Upper lobe of left lung (tissue), 6 donors: ENCODE measurements around the gene MNX1. TPM values are rescaled to one million over a fixed set of nuclear protein-coding genes. Genes with fewer than 3 reads are reported as not detected.

Experiments used
- ATAC-seq, 2 donors: fragments of 200-7000 bp; cut with Tn5 transposase; one replicate each; pipeline ENCODE4 v1.9.1; 2022; ENCODE audit warnings: mild to moderate bottlenecking in 2 of 2, moderate library complexity in 2 of 2; ENCODE audit not compliant: low FRiP score in 2 of 2
- DNase-seq, 2 donors: peaks; one replicate each; pipeline ENCODE4 v3.0.0-alpha.2; 2019 to 2020
- H3K27ac ChIP-seq, 4 donors: fragments of 200-600 bp; sonication (generic); one replicate each; pipeline ENCODE4 v1.5.1; 2016 to 2019
- H3K27me3 ChIP-seq, 4 donors: fragments of 200-600 bp; sonication (generic); one replicate each; pipeline ENCODE4 v1.5.1; 2017 to 2019
- H3K36me3 ChIP-seq, 4 donors: fragments of 200-600 bp; sonication (generic); one replicate each; pipeline ENCODE4 v1.5.1; 2016 to 2019
- H3K4me1 ChIP-seq, 4 donors: fragments of 200-600 bp; sonication (generic); one replicate each; pipeline ENCODE4 v1.5.1; 2018 to 2019
- H3K4me3 ChIP-seq, 4 donors: fragments of 200-600 bp; sonication (generic); one replicate each; pipeline ENCODE4 v1.5.1; 2017 to 2019; ENCODE audit warnings: mild to moderate bottlenecking in 2 of 4, moderate library complexity in 1 of 4
- H3K9me3 ChIP-seq, 4 donors: fragments of 200-600 bp; sonication (generic); one replicate each; pipeline ENCODE4 v1.5.1; 2018 to 2019
- EP300 ChIP-seq, 4 donors: sonication (generic); formaldehyde crosslinking; IDR thresholded peaks; one replicate each; pipeline ENCODE4 v1.5.1; 2017; ENCODE audit warnings: antibody characterized with exemption in 4 of 4, control low read depth in 2 of 4
- POLR2A ChIP-seq, 4 donors: fragments of 450-650 bp; IDR thresholded peaks; one replicate each; pipeline ENCODE4 v1.5.1; 2016 to 2017; ENCODE audit warnings: antibody characterized with exemption in 4 of 4, mild to moderate bottlenecking in 2 of 4
- POLR2AphosphoS5 ChIP-seq, 2 donors: sonication (generic); formaldehyde crosslinking; IDR thresholded peaks; one replicate each; pipeline ENCODE4 v1.5.1; 2017; ENCODE audit warnings: antibody characterized with exemption in 2 of 2
- WGBS, 2 donors: methylation state at CpG; one replicate each; pipeline ENCODE4 v1.1.5; 2017 to 2018; 5-methylcytosine and 5-hydroxymethylcytosine counted together
- total RNA-seq, 6 donors: library from RNA; depleted of rRNA in 4 of 6; stranded (reverse); fragments of >200 nt in 4 of 6; gene quantifications; one replicate each; pipeline versions ENCODE4 v1.1.0 to v1.2.1, GENCODE V29; 2016 to 2021
- TF ChIP-seq, protein P1 (sequence below), 6 experiments: fragments of 450-650 bp in 4 of 6; fragments of 200-600 bp in 2 of 6; sonication (generic) in 2 of 6; IDR thresholded peaks; one replicate each; pipeline ENCODE4 v1.5.1; 2016 to 2019; ENCODE audit warnings: antibody characterized with exemption in 6 of 6
- donor health status: DM: no; HTN: no; CAD: no; lungs with moderate emphysema.
- donor health status: DM: no; HTN: yes; CAD: no; lungs with severe emphysema.

Gene MNX1
- total RNA-seq, 6 donors from 2014 or later: 0.46 to 1.5 (median 0.98) TPM; not detected in 3

DNA sequence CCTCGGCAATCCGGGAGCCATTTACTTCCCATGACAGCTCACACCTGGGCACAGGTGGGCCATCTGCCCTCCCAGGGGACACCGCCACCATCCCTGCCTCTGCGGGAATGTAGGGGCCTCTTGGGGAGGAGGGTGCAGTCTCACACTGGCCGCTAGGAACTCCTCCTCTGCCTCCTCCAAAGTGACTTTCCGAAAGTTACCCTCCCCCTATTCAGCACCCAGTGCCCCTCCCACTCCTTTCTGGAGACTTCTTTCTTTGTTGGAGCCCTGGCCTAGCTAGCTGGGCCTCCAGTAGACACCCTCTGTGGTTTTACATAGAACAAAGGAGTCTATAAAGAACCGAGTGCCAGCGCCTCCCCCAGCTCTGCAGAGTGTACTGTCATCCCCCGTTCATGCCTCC, 45.8 kb upstream of the MNX1 start:
- Histone ChIP-seq H3K27me3 (no peaks in the 10 kb centered on the region), H3K9me3 (no peaks in the 10 kb centered on the region), H3K36me3 (no peaks in the 10 kb centered on the region), H3K4me1 (no peaks in the 10 kb centered on the region), H3K4me3 (no peak overlapping the region), H3K27ac (no peak overlapping the region)
- WGBS, 2 donors: 84 to 86% methylated on average over 9 of the region's 9 CpGs
- TF ChIP-seq, protein P1, sequence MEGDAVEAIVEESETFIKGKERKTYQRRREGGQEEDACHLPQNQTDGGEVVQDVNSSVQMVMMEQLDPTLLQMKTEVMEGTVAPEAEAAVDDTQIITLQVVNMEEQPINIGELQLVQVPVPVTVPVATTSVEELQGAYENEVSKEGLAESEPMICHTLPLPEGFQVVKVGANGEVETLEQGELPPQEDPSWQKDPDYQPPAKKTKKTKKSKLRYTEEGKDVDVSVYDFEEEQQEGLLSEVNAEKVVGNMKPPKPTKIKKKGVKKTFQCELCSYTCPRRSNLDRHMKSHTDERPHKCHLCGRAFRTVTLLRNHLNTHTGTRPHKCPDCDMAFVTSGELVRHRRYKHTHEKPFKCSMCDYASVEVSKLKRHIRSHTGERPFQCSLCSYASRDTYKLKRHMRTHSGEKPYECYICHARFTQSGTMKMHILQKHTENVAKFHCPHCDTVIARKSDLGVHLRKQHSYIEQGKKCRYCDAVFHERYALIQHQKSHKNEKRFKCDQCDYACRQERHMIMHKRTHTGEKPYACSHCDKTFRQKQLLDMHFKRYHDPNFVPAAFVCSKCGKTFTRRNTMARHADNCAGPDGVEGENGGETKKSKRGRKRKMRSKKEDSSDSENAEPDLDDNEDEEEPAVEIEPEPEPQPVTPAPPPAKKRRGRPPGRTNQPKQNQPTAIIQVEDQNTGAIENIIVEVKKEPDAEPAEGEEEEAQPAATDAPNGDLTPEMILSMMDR (IDR thresholded peaks at IDR 0.05): no peak
- TF ChIP-seq POLR2A (IDR thresholded peaks at IDR 0.05) (no peak), EP300 (IDR thresholded peaks at IDR 0.05) (no peak), POLR2AphosphoS5 (IDR thresholded peaks at IDR 0.05) (no peak)
- DNase-seq (peak in 1 of 2 donors; percentile 15), ATAC-seq (no peak)

DNA sequence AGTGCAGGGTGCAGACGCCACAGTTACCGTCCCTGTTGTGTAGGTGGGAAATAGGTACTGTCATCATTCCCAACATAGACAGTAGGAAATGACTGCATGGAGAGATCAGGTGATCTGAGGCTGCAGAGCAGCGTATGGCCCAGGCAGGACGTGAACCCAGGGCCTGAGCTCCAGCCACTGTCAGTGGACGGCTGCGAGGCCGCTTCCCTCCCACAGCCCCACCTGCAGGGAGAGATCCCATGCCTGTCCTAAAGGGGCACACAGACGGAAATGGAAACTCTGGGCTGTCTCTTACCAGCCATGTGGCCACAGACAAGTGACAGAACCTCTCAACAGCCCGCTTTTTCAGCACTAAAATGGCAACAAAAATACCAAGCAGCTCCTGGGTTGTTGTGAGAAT, 44.5 kb upstream of the MNX1 start:
- Histone ChIP-seq H3K4me3 (no peak overlapping the region), H3K4me1 (no peaks in the 10 kb centered on the region), H3K36me3 (no peaks in the 10 kb centered on the region), H3K27me3 (no peaks in the 10 kb centered on the region), H3K27ac (no peak overlapping the region), H3K9me3 (no peaks in the 10 kb centered on the region)
- no peak for ATAC-seq
- TF ChIP-seq EP300 (IDR thresholded peaks at IDR 0.05) (no peak), POLR2AphosphoS5 (IDR thresholded peaks at IDR 0.05) (no peak), POLR2A (IDR thresholded peaks at IDR 0.05) (no peak)
- TF ChIP-seq, protein P1 (IDR thresholded peaks at IDR 0.05): no peak
- DNase-seq: peak in 1 of 2 donors; percentile 29
- 72 to 74% methylated on average over 9 of the region's 9 CpGs for WGBS, 2 donors

DNA sequence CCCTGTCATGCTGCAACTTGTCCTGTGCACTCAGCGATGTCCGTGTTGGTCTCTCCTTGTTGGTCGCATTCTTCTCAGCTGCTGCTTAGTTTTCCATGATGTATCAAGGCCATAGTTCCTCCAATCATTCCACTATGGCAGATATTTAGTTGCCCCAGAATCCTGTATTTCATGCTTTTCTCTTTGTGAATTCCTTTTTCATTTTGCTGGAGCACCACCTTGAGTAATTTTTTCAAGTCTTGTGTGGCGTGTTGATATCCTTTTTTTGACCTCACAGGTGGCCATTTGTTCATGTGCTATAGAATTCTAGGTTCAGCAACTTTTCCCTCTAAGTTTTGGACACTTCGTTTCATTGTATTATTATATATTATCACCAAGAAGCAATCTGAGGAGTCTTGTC, 42.7 kb upstream of the MNX1 start:
- no peaks in the 10 kb centered on the region for H3K4me1 ChIP-seq
- no peaks in the 10 kb centered on the region for H3K9me3 ChIP-seq
- no peak for DNase-seq
- H3K4me3 ChIP-seq: no peak overlapping the region
- TF ChIP-seq POLR2A (IDR thresholded peaks at IDR 0.05) (no peak), EP300 (IDR thresholded peaks at IDR 0.05) (no peak), POLR2AphosphoS5 (IDR thresholded peaks at IDR 0.05) (no peak)
- TF ChIP-seq, protein P1 (IDR thresholded peaks at IDR 0.05): no peak
- no peaks in the 10 kb centered on the region for H3K27me3 ChIP-seq
- no peaks in the 10 kb centered on the region for H3K36me3 ChIP-seq
- no peak overlapping the region for H3K27ac ChIP-seq
- no peak for ATAC-seq
- WGBS, 2 donors: 89 to 91% methylated on average over 5 of the region's 5 CpGs

DNA sequence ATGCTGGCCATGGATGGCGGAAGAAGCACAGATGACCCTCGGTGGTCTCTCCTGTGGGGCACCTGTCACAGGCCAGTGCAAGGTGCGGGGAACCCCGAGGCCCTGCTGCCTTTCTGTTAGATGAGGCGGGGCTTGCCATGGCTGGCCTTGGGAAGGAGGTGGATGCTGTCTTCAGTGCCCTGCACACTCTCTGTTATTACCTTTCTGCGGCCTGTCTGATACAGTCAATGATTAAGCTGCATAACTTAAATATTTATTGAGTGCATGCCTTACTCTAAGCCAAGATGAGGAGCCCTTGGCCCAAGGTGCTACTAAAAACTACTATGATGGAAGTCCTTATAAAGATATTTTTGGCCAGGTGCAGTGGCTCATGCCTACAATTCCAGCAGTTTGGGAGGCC, 36.7 kb upstream of the MNX1 start:
- no peaks in the 10 kb centered on the region for H3K4me1 ChIP-seq
- no peaks in the 10 kb centered on the region for H3K9me3 ChIP-seq
- no peak for DNase-seq
- WGBS, 2 donors: 79 to 82% methylated on average over 5 to 6 of the region's 6 CpGs
- H3K36me3 ChIP-seq: no peaks in the 10 kb centered on the region
- no peak for ATAC-seq
- TF ChIP-seq EP300 (IDR thresholded peaks at IDR 0.05): no peak
- no peak for TF ChIP-seq POLR2AphosphoS5 (IDR thresholded peaks at IDR 0.05)
- TF ChIP-seq, protein P1 (IDR thresholded peaks at IDR 0.05): no peak
- no peak for TF ChIP-seq POLR2A (IDR thresholded peaks at IDR 0.05)
- H3K27me3 ChIP-seq: no peaks in the 10 kb centered on the region
- H3K27ac ChIP-seq: no peak overlapping the region
- H3K4me3 ChIP-seq: no peak overlapping the region

DNA sequence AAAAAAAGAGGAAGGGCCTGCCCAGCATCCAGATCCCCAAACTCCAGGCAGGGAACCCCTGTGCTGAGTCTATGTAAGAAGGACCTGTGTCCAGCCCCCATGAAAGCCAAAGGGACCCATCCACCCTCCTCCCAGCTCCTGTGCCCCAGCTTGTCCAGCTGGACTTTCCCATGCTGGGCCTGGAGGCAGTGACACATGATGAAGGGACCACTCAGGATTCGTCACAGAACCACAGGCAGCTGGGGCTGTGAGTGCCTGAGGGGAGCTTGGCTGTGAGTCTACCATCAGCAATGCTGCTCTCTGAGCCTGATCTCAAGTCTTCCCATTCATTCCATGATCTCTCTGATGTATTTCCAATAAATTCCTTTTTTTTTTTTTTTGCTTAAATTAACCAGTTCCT, 36.2 kb upstream of the MNX1 start:
- no peaks in the 10 kb centered on the region for H3K9me3 ChIP-seq
- DNase-seq (no peak), ATAC-seq (no peak)
- no peak overlapping the region for H3K27ac ChIP-seq
- no peaks in the 10 kb centered on the region for H3K36me3 ChIP-seq
- H3K27me3 ChIP-seq: no peaks in the 10 kb centered on the region
- TF ChIP-seq POLR2A (IDR thresholded peaks at IDR 0.05): no peak
- no peak for TF ChIP-seq POLR2AphosphoS5 (IDR thresholded peaks at IDR 0.05)
- TF ChIP-seq EP300 (IDR thresholded peaks at IDR 0.05): no peak
- TF ChIP-seq, protein P1 (IDR thresholded peaks at IDR 0.05): no peak
- no peak overlapping the region for H3K4me3 ChIP-seq
- H3K4me1 ChIP-seq: no peaks in the 10 kb centered on the region
- WGBS, 2 donors: 68 to 90% methylated on average over 1 of the region's 1 CpG
